Measurements from ENCODE around the gene ARVCF.

DNA sequence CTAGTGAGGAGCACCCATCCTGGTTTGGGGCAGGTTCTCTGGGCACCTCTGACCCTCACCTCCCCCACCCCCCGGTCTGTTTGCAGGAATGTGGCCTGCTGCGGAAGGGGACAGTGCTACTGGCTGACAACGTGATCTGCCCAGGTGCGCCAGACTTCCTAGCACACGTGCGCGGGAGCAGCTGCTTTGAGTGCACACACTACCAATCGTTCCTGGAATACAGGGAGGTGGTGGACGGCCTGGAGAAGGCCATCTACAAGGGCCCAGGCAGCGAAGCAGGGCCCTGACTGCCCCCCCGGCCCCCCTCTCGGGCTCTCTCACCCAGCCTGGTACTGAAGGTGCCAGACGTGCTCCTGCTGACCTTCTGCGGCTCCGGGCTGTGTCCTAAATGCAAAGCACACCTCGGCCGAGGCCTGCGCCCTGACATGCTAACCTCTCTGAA lies 48.2 kb downstream of the ARVCF start:
- TF ChIP-seq POLR2A (IDR thresholded peaks at IDR 0.05), result no peak
- TF ChIP-seq, protein P1, sequence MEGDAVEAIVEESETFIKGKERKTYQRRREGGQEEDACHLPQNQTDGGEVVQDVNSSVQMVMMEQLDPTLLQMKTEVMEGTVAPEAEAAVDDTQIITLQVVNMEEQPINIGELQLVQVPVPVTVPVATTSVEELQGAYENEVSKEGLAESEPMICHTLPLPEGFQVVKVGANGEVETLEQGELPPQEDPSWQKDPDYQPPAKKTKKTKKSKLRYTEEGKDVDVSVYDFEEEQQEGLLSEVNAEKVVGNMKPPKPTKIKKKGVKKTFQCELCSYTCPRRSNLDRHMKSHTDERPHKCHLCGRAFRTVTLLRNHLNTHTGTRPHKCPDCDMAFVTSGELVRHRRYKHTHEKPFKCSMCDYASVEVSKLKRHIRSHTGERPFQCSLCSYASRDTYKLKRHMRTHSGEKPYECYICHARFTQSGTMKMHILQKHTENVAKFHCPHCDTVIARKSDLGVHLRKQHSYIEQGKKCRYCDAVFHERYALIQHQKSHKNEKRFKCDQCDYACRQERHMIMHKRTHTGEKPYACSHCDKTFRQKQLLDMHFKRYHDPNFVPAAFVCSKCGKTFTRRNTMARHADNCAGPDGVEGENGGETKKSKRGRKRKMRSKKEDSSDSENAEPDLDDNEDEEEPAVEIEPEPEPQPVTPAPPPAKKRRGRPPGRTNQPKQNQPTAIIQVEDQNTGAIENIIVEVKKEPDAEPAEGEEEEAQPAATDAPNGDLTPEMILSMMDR (IDR thresholded peaks at IDR 0.05), result no peak
